WTC11 (cell line): ENCODE measurements around the gene SHQ1. TPM values are rescaled to one million over a fixed set of nuclear protein-coding genes. Genes with fewer than 3 reads are reported as not detected.

ENCODE experiments used
- ATAC-seq: fragments of 200-7000 bp; cut with Tn5 transposase; 2 replicates; pipeline ENCODE4 v1.10.0; 2021; ENCODE audit warnings: mild to moderate bottlenecking, moderate library complexity
- CTCF ChIA-PET: fragments of 300-600 bp; sonication (Branson Sonifier 250); formaldehyde crosslinking; loops from one replicate; lab custom pipeline; 2021; ENCODE audit warnings: antibody characterized with exemption; lab: Charles Lee
- POLR2A ChIA-PET: fragments of 350-600 bp; sonication (Branson Sonifier 250); formaldehyde crosslinking; loops from one replicate; lab custom pipeline; 2021; ENCODE audit warnings: antibody characterized with exemption; lab: Charles Lee
- DNase-seq: peaks from one replicate; pipeline ENCODE4 v3.0.0; 2021; ENCODE audit warnings: low spot score
- H3K27ac Mint-ChIP-seq: 2 replicates; pipeline ENCODE4 v1.8.0; 2021; ENCODE audit warnings: mixed read lengths
- H3K27me3 Mint-ChIP-seq: 2 replicates; pipeline ENCODE4 v1.8.0; 2021; ENCODE audit warnings: low read depth, mild to moderate bottlenecking, moderate library complexity, mixed read lengths
- H3K36me3 Mint-ChIP-seq: 2 replicates; pipeline ENCODE4 v1.8.0; 2021; ENCODE audit warnings: mixed read lengths
- H3K4me1 Mint-ChIP-seq: 2 replicates; pipeline ENCODE4 v1.8.0; 2022; ENCODE audit warnings: mixed read lengths
- H3K4me3 Mint-ChIP-seq: 2 replicates; pipeline ENCODE4 v1.8.0; 2021; ENCODE audit warnings: mild to moderate bottlenecking, moderate library complexity, mixed read lengths
- H3K9me3 Mint-ChIP-seq: 2 replicates; pipeline ENCODE4 v1.8.0; 2021; ENCODE audit warnings: mixed read lengths
- ATF1 ChIP-seq: sonication (generic); formaldehyde crosslinking; IDR thresholded peaks from 2 replicates; pipeline ENCODE4 v1.8.1; 2023; ENCODE audit warnings: mild to moderate bottlenecking, moderate library complexity, missing genetic modification reagents
- ELF4 ChIP-seq: sonication (generic); formaldehyde crosslinking; IDR thresholded peaks from 2 replicates; pipeline ENCODE4 v1.8.1; 2022; ENCODE audit warnings: low read depth, mild to moderate bottlenecking, moderate library complexity, missing genetic modification reagents
- EMX1 ChIP-seq: fragments of 250-450 bp; sonication (Bioruptor Pico); IDR thresholded peaks from 2 replicates; pipeline ENCODE4 v1.8.0; 2021; ENCODE audit warnings: mild to moderate bottlenecking
- ESRRA ChIP-seq: sonication (generic); formaldehyde crosslinking; IDR thresholded peaks from 2 replicates; pipeline ENCODE4 v1.8.1; 2022; ENCODE audit warnings: mild to moderate bottlenecking, missing genetic modification reagents, borderline replicate concordance
- GABPB1 ChIP-seq: sonication (generic); formaldehyde crosslinking; IDR thresholded peaks from 2 replicates; pipeline ENCODE4 v1.8.1; 2023; ENCODE audit warnings: mild to moderate bottlenecking, missing genetic modification reagents
- HMGA2 ChIP-seq: fragments of 250-450 bp; sonication (Bioruptor Pico); IDR thresholded peaks from 2 replicates; pipeline ENCODE4 v1.4.0; 2021; ENCODE audit warnings: mild to moderate bottlenecking, moderate library complexity
- JUN ChIP-seq: sonication (generic); formaldehyde crosslinking; IDR thresholded peaks from 2 replicates; pipeline ENCODE4 v1.8.0; 2023; ENCODE audit warnings: mild to moderate bottlenecking, missing genetic modification reagents
- NFATC4 ChIP-seq: fragments of 250-450 bp; sonication (Bioruptor Pico); IDR thresholded peaks from 2 replicates; pipeline ENCODE4 v1.9.0; 2021; ENCODE audit warnings: mild to moderate bottlenecking
- OVOL2 ChIP-seq: fragments of 250-450 bp; sonication (Bioruptor Pico); IDR thresholded peaks from 2 replicates; pipeline ENCODE4 v1.9.0; 2021; ENCODE audit warnings: mild to moderate bottlenecking, borderline replicate concordance
- TEAD4 ChIP-seq: sonication (generic); formaldehyde crosslinking; IDR thresholded peaks from 2 replicates; pipeline ENCODE4 v1.8.0; 2022; ENCODE audit warnings: mild to moderate bottlenecking, missing genetic modification reagents
- ZBTB43 ChIP-seq: sonication (generic); formaldehyde crosslinking; IDR thresholded peaks from 2 replicates; pipeline ENCODE4 v1.8.1; 2023; ENCODE audit warnings: mild to moderate bottlenecking, missing genetic modification reagents
- ZNF138 ChIP-seq: sonication (generic); formaldehyde crosslinking; conservative IDR thresholded peaks from 2 replicates; pipeline ENCODE4 v1.8.1; 2022; ENCODE audit warnings: mild to moderate bottlenecking, moderate library complexity, missing genetic modification reagents
- ZNF219 ChIP-seq: sonication (generic); formaldehyde crosslinking; IDR thresholded peaks from 2 replicates; pipeline ENCODE4 v1.8.0; 2023; ENCODE audit warnings: missing genetic modification reagents, mild to moderate bottlenecking, borderline replicate concordance
- ZNF317 ChIP-seq: sonication (generic); formaldehyde crosslinking; IDR thresholded peaks from 2 replicates; pipeline ENCODE4 v1.8.1; 2023; ENCODE audit warnings: low read depth, mild to moderate bottlenecking, moderate library complexity, missing genetic modification reagents, borderline replicate concordance
- ZNF396 ChIP-seq: fragments of 250-450 bp; sonication (Bioruptor Pico); IDR thresholded peaks from 2 replicates; pipeline ENCODE4 v1.8.0; 2021; ENCODE audit warnings: mild to moderate bottlenecking, moderate library complexity, borderline replicate concordance
- total RNA-seq: library from RNA; stranded (reverse); gene quantifications from 3 replicates; pipeline ENCODE4 v1.2.3, GENCODE V29; 2021
- TF ChIP-seq, protein P1 (sequence below): sonication (generic); formaldehyde crosslinking; IDR thresholded peaks from 2 replicates; pipeline ENCODE4 v1.8.0; 2023; ENCODE audit warnings: mild to moderate bottlenecking, missing genetic modification reagents
- TF ChIP-seq, protein P2 (sequence below): fragments of 250-450 bp; sonication (Bioruptor Pico); IDR thresholded peaks from 2 replicates; pipeline ENCODE4 v1.9.0; 2021; ENCODE audit warnings: mild to moderate bottlenecking
- TF ChIP-seq, protein P3 (sequence below): fragments of 250-450 bp; sonication (Bioruptor Pico); IDR thresholded peaks from 2 replicates; pipeline ENCODE4 v2.1.2; 2022; ENCODE audit warnings: mild to moderate bottlenecking, moderate library complexity

SHQ1 gene
- total RNA-seq, 1 experiment from 2014 or later: 29.1 TPM

GRCh38 chr3:72797773-72798543 is 50.3 kb downstream of the SHQ1 start:
- no peaks in the 10 kb centered on the region for H3K9me3 Mint-ChIP-seq
- H3K27ac Mint-ChIP-seq: 0 out of 2 replicates have a peak overlapping the region, but pooled peaks have one; percentile 17
- POLR2A ChIA-PET: interaction anchor here (0.6 kb wide), 1 partner anchor 246 kb away, joined by 4 read pairs; no protein-coding TSS in a partner anchor
- CTCF ChIA-PET: interaction anchor here (0.9 to 1.7 kb wide), 3 partner anchors 14 to 132 kb away, joined by 3 to 6 read pairs (median 4); no protein-coding TSS in a partner anchor
- H3K4me3 Mint-ChIP-seq: no peak overlapping the region
- ATAC-seq (peak; percentile 59), DNase-seq (no peak)
- no peaks in the 10 kb centered on the region for H3K27me3 Mint-ChIP-seq
- no peaks in the 10 kb centered on the region for H3K36me3 Mint-ChIP-seq
- no peak for TF ChIP-seq ZNF138 (CRISPR knock-in tag)
- TF ChIP-seq HMGA2 (CRISPR knock-in tag): no peak
- TF ChIP-seq JUN (CRISPR knock-in tag): no peak
- TF ChIP-seq NFATC4 (CRISPR knock-in tag): no peak
- no peak for TF ChIP-seq ZNF396 (CRISPR knock-in tag)
- TF ChIP-seq, protein P1, sequence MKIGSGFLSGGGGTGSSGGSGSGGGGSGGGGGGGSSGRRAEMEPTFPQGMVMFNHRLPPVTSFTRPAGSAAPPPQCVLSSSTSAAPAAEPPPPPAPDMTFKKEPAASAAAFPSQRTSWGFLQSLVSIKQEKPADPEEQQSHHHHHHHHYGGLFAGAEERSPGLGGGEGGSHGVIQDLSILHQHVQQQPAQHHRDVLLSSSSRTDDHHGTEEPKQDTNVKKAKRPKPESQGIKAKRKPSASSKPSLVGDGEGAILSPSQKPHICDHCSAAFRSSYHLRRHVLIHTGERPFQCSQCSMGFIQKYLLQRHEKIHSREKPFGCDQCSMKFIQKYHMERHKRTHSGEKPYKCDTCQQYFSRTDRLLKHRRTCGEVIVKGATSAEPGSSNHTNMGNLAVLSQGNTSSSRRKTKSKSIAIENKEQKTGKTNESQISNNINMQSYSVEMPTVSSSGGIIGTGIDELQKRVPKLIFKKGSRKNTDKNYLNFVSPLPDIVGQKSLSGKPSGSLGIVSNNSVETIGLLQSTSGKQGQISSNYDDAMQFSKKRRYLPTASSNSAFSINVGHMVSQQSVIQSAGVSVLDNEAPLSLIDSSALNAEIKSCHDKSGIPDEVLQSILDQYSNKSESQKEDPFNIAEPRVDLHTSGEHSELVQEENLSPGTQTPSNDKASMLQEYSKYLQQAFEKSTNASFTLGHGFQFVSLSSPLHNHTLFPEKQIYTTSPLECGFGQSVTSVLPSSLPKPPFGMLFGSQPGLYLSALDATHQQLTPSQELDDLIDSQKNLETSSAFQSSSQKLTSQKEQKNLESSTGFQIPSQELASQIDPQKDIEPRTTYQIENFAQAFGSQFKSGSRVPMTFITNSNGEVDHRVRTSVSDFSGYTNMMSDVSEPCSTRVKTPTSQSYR (CRISPR knock-in tag): no peak
- no peak for TF ChIP-seq ZNF219 (CRISPR knock-in tag)
- TF ChIP-seq ESRRA (CRISPR knock-in tag): no peak
- no peak for TF ChIP-seq EMX1 (CRISPR knock-in tag)
- TF ChIP-seq ATF1 (CRISPR knock-in tag): no peak
- no peak for TF ChIP-seq ZBTB43 (CRISPR knock-in tag)
- no peak for TF ChIP-seq TEAD4 (CRISPR knock-in tag)
- no peak for TF ChIP-seq GABPB1 (CRISPR knock-in tag)
- TF ChIP-seq ELF4 (CRISPR knock-in tag): no peak
- no peak for TF ChIP-seq OVOL2 (CRISPR knock-in tag)
- TF ChIP-seq, protein P2, sequence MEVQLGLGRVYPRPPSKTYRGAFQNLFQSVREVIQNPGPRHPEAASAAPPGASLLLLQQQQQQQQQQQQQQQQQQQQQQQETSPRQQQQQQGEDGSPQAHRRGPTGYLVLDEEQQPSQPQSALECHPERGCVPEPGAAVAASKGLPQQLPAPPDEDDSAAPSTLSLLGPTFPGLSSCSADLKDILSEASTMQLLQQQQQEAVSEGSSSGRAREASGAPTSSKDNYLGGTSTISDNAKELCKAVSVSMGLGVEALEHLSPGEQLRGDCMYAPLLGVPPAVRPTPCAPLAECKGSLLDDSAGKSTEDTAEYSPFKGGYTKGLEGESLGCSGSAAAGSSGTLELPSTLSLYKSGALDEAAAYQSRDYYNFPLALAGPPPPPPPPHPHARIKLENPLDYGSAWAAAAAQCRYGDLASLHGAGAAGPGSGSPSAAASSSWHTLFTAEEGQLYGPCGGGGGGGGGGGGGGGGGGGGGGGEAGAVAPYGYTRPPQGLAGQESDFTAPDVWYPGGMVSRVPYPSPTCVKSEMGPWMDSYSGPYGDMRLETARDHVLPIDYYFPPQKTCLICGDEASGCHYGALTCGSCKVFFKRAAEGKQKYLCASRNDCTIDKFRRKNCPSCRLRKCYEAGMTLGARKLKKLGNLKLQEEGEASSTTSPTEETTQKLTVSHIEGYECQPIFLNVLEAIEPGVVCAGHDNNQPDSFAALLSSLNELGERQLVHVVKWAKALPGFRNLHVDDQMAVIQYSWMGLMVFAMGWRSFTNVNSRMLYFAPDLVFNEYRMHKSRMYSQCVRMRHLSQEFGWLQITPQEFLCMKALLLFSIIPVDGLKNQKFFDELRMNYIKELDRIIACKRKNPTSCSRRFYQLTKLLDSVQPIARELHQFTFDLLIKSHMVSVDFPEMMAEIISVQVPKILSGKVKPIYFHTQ (CRISPR knock-in tag): no peak
- TF ChIP-seq, protein P3, sequence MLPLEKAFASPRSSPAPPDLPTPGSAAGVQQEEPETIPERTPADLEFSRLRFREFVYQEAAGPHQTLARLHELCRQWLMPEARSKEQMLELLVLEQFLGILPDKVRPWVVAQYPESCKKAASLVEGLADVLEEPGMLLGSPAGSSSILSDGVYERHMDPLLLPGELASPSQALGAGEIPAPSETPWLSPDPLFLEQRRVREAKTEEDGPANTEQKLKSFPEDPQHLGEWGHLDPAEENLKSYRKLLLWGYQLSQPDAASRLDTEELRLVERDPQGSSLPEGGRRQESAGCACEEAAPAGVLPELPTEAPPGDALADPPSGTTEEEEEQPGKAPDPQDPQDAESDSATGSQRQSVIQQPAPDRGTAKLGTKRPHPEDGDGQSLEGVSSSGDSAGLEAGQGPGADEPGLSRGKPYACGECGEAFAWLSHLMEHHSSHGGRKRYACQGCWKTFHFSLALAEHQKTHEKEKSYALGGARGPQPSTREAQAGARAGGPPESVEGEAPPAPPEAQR (CRISPR knock-in tag): no peak
- TF ChIP-seq ZNF317 (CRISPR knock-in tag): no peak
- peaks cover 29% of the 10 kb centered on the region for H3K4me1 Mint-ChIP-seq
